Fibroblast of mammary gland (primary cell): ENCODE results near the gene CERKL.

ENCODE experiments used
- DNase-seq: peaks from one replicate; pipeline ENCODE4 v3.0.0-alpha.2; 2010; ENCODE audit warnings: low read depth
- H3K4me3 ChIP-seq: 2 replicates; pipeline ENCODE4 v1.5.1; 2011; ENCODE audit warnings: low read depth, mild to moderate bottlenecking, low read length, moderate library complexity; ENCODE audit not compliant: control insufficient read depth
- CTCF ChIP-seq: conservative IDR thresholded peaks from 2 replicates; pipeline ENCODE4 v1.5.1; 2011; ENCODE audit warnings: low read depth, low read length, inconsistent platforms; ENCODE audit not compliant: control insufficient read depth, insufficient read depth

The CERKL gene

GRCh38 chr2:181589779-181590178 is 67.1 kb downstream of the CERKL start:
- no peak for TF ChIP-seq CTCF
- H3K4me3 ChIP-seq, result no peak overlapping the region
- DNase-seq, result no peak

DNA sequence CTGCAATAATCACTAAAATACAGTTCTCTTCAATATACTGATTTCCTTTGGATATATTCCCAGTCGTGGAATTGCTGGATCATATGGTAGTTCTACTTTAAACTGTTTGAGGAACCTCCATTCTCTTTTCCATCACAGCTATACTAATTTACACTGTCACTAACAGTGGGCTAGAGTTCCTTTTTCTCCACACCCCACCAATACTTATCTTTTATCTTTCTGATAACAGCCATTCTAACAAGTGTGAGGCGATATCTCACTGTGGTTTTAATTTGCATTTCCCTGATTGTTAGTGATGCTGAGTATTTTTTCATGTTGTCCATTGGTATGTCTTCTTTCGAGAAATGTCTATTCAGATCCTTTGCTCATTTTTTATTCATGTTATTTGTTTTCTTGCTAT is 68.4 kb downstream of the CERKL start:
- no peak overlapping the region for H3K4me3 ChIP-seq
- DNase-seq, result no peak
- no peak for TF ChIP-seq CTCF

GRCh38 chr2:181586569-181587081 is 70.3 kb downstream of the CERKL start:
- no peak for TF ChIP-seq CTCF
- no peak for DNase-seq
- no peak overlapping the region for H3K4me3 ChIP-seq

- no peak overlapping the region for H3K4me3 ChIP-seq
- DNase-seq, result no peak
- no peak for TF ChIP-seq CTCF
Measured at GRCh38 chr2:181585732-181586131, 71.2 kb downstream of the CERKL start.

DNA sequence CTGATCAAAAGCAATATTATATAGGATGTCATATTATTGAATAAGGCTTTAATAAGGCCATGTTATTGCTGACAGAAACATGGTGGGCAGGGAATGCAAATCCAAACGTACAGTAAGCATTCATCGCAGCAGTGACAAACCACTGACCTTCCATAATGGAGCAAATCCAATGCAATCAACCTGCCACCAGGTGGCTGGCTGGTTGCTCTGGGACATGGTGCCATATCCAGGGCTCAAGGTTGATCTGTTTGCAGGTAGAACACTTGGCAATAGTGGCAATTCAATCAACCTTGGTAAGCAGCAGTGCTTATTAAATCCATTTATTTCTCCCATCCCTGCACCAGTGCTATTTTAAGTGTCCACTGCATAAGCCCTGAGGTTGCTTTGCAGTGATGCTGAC is 75.4 kb downstream of the CERKL start:
- H3K4me3 ChIP-seq, result no peak overlapping the region
- no peak for DNase-seq
- TF ChIP-seq CTCF, result peak; percentile 7

DNA sequence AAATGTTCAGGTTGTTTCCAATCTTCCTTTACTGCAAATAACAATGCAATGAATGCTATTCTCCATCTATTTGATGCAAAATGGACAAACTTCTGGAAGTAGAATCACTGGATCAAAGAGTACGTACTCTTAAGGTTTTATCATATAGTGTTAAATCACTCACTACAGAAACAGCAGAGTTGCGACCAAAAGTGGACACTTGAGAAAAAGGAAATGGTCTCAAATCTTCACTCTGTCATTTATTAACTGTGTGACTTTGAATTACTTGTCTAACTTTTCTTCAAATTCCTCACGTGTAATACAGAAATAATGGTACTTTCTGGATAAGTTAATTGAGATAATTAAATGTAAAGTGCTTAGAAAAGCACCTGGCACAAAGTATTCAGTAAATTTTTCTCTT is 78.1 kb downstream of the CERKL start:
- no peak for TF ChIP-seq CTCF
- DNase-seq, result no peak

GRCh38 chr2:181576431-181576830 is 80.5 kb downstream of the CERKL start:
- no peak for DNase-seq
- no peak for TF ChIP-seq CTCF

More for the DNA sequence above, 78.1 kb downstream of the CERKL start:
- no peak overlapping the region for H3K4me3 ChIP-seq

More at GRCh38 chr2:181576431-181576830, 80.5 kb downstream of the CERKL start:
- H3K4me3 ChIP-seq, result no peak overlapping the region
